SU-DHL-6 (cell line): ENCODE data around the gene IMPG2.

ENCODE experiments used
- EZH2phosphoT487 ChIP-seq: fragments of 200-600 bp; sonication (generic), shearing (Covaris generic); conservative IDR thresholded peaks from 2 replicates; pipeline ENCODE4 v1.6.1; 2018; ENCODE audit warnings: mild to moderate bottlenecking, antibody characterized with exemption, low read length, moderate library complexity, mixed read lengths
- TF ChIP-seq, protein P1 (sequence below): fragments of 200-600 bp; sonication (generic); IDR thresholded peaks from one replicate; pipeline ENCODE4 v1.5.1; 2017; ENCODE audit warnings: antibody characterized with exemption, mild to moderate bottlenecking, low read length, moderate library complexity; ENCODE audit not compliant: insufficient read depth, poor library complexity, severe bottlenecking

DNA sequence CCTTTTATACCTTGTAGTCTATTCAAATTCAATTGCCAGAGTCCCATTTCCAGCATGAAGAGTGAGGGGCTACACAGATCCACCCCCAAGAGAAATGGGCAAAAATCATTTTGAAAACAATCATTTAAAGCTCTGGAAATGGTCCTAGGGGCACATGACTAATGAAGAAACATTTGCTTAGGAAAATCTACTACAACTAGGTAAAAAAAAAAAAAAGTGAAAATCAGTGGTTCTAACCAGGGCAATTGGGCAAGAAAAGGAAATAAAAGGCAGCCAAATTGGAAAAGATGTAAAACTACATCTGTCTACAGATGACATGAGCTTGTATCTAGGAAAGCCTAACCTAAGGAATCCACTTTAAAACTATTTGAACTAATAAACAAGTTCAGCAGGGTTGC is 9.4 kb downstream of the IMPG2 start:
- TF ChIP-seq, protein P1, sequence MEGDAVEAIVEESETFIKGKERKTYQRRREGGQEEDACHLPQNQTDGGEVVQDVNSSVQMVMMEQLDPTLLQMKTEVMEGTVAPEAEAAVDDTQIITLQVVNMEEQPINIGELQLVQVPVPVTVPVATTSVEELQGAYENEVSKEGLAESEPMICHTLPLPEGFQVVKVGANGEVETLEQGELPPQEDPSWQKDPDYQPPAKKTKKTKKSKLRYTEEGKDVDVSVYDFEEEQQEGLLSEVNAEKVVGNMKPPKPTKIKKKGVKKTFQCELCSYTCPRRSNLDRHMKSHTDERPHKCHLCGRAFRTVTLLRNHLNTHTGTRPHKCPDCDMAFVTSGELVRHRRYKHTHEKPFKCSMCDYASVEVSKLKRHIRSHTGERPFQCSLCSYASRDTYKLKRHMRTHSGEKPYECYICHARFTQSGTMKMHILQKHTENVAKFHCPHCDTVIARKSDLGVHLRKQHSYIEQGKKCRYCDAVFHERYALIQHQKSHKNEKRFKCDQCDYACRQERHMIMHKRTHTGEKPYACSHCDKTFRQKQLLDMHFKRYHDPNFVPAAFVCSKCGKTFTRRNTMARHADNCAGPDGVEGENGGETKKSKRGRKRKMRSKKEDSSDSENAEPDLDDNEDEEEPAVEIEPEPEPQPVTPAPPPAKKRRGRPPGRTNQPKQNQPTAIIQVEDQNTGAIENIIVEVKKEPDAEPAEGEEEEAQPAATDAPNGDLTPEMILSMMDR, result no peak
- TF ChIP-seq EZH2phosphoT487, result no peak
